ENCODE results near the gene ZCCHC10.

Gene ZCCHC10

GRCh38 chr5:132947671-132948070 lies 78.7 kb downstream of the ZCCHC10 start:
- Histone ChIP-seq H3K4me1 (ENCODE audit: insufficient read depth, low read length, severe bottlenecking) (no peaks in the 10 kb centered on the region), H3K79me2 (ENCODE audit: insufficient read depth, low read length) (peaks cover 73% of the 10 kb centered on the region), H3K27me3 (ENCODE audit: insufficient read depth, low read length) (no peaks in the 10 kb centered on the region), H3K9me2 (ENCODE audit: low read depth, low read length) (no peaks in the 10 kb centered on the region), H2AFZ (ENCODE audit: low read length) (no peak overlapping the region), H3K27ac (ENCODE audit: low read depth, low read length, poor library complexity, severe bottlenecking) (no peak overlapping the region), H3K9ac (ENCODE audit: low read length) (no peak overlapping the region), H3K4me2 (ENCODE audit: low read length) (no peak overlapping the region), H3K36me3 (ENCODE audit: insufficient read depth, low read length) (peaks cover 13% of the 10 kb centered on the region; the same call in 1 of the 2 replicates), H3K4me3 (ENCODE audit: low read depth, low read length, poor library complexity, severe bottlenecking) (no peak overlapping the region), H4K20me1 (ENCODE audit: insufficient read depth, low read length) (no peaks in the 10 kb centered on the region), H3K9me3 (ENCODE audit: low read length) (no peaks in the 10 kb centered on the region), H3F3A (ENCODE audit: insufficient read depth, low read length) (no peaks in the 10 kb centered on the region)
- TF ChIP-seq EZH2 (IDR thresholded peaks at IDR 0.05; ENCODE audit: borderline replicate concordance, low read length) (no peak), CTCF (IDR thresholded peaks at IDR 0.05; ENCODE audit: low read length) (no peak)

Measured in OCI-LY1 (cell line).